HFFc6 (cell line): ENCODE results near the gene GLYATL2. TPM values are rescaled to one million over a fixed set of nuclear protein-coding genes. Genes with fewer than 3 reads are reported as not detected.

ENCODE experiments used
- DNase-seq: peaks from one replicate; pipeline ENCODE4 v3.0.0-alpha.2; 2018
- H3K27ac Mint-ChIP-seq: 2 replicates; pipeline ENCODE4 v1.8.0; 2020; ENCODE audit warnings: mild to moderate bottlenecking, mixed read lengths
- H3K27me3 Mint-ChIP-seq: 2 replicates; pipeline ENCODE4 v1.8.0; 2021; ENCODE audit warnings: mild to moderate bottlenecking, moderate library complexity, mixed read lengths; ENCODE audit not compliant: insufficient read depth
- H3K36me3 Mint-ChIP-seq: 2 replicates; pipeline ENCODE4 v1.8.0; 2021; ENCODE audit warnings: low read depth, mixed read lengths
- H3K4me1 Mint-ChIP-seq: 2 replicates; pipeline ENCODE4 v1.8.0; 2020; ENCODE audit warnings: low read depth, mixed read lengths
- H3K4me3 Mint-ChIP-seq: 2 replicates; pipeline ENCODE4 v1.8.0; 2020; ENCODE audit warnings: mild to moderate bottlenecking, moderate library complexity, mixed read lengths
- H3K9me3 Mint-ChIP-seq: 2 replicates; pipeline ENCODE4 v1.8.0; 2020; ENCODE audit warnings: mild to moderate bottlenecking, mixed read lengths
- CTCF ChIP-seq: fragments of 200-600 bp; sonication (generic); IDR thresholded peaks from 2 replicates; pipeline ENCODE4 v1.5.0; 2021; ENCODE audit warnings: antibody characterized with exemption, mild to moderate bottlenecking
- long read RNA-seq: library from polyadenylated mRNA; unstranded; transcript quantifications from one replicate; pipeline ENCODE4 v2.0.0, GENCODE V29; 2019
- total RNA-seq, 6 experiments: library from RNA; stranded (reverse); fragmentation: NEBNext Ultra II Directional; extraction: Animal tissue kit (Norgen Biotek cat#: 25700); gene quantifications; 2 replicates in 1 of 6; 3 replicates in 5 of 6; pipeline ENCODE4 v1.2.3, GENCODE V29; 2021

The GLYATL2 gene, protein sequence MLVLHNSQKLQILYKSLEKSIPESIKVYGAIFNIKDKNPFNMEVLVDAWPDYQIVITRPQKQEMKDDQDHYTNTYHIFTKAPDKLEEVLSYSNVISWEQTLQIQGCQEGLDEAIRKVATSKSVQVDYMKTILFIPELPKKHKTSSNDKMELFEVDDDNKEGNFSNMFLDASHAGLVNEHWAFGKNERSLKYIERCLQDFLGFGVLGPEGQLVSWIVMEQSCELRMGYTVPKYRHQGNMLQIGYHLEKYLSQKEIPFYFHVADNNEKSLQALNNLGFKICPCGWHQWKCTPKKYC
- total RNA-seq, result under 1 TPM in 4 of 6 experiments, not detected in 2; 0.12 to 0.75 (median 0.36) TPM
- long read RNA-seq, partial matches to known transcripts, result 0 of 3 reads
- long read RNA-seq, other reads (novel, unspliced or antisense), result 3 of 3 reads

DNA sequence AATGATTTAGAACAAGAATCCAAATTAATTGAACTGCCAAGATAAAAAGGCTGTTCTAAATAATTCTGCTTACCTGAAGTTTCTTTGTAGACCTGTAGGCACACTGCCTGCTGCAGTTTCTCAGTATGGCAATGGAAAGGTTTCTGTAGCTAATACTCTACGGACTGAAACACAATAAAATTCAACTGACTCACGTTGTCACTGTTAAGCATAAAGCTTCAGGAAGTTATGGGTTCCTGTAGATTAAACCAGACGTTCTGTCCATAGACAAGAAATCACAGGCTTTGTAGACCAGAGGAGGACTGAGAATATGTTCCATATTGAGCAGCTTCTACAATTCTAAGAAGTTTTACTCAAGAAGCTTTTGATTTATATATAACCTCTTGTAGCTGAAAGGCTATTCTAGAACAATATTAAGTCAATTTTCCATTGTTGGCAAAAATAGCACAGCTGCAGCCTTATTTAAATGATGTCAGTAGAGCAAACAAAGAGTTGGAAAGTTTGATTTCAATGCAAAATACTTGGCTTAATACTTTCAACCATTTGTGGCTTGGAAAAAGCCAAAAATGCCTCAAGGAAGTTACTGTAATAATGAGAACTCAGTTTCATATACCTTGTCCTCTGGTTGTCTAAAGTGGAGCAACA, at the start of gene GLYATL2:
GLYATL2 (minus strand) TSS at position 344 of the 645 bp plus-strand sequence. CDS start 5,092 bp downstream, outside the sequence.
- TF ChIP-seq CTCF, result no peak
- Mint-ChIP-seq H3K4me1 (no peaks in the 10 kb centered on the region), H3K27ac (no peak within 1 kb of the TSS), H3K27me3 (no peaks in the 10 kb centered on the region; the same call in 1 of the 2 replicates), H3K9me3 (no peaks in the 10 kb centered on the region), H3K36me3 (no peaks in the 10 kb centered on the region), H3K4me3 (no peak within 1 kb of the TSS)
- no peak for DNase-seq

- TF ChIP-seq CTCF, result no peak
- H3K4me1 Mint-ChIP-seq, result no peaks in the 10 kb centered on the region
- no peaks in the 10 kb centered on the region for H3K9me3 Mint-ChIP-seq
- no peak overlapping the region for H3K27ac Mint-ChIP-seq
- 0 out of 2 replicates have a peak, but pooled peaks cover 4% of the 10 kb centered on the region for H3K36me3 Mint-ChIP-seq
- DNase-seq, result no peak
- no peak overlapping the region for H3K4me3 Mint-ChIP-seq
- H3K27me3 Mint-ChIP-seq, result no peaks in the 10 kb centered on the region
Measured at GRCh38 chr11:58893899-58894298, 49.4 kb upstream of the GLYATL2 start.

DNA sequence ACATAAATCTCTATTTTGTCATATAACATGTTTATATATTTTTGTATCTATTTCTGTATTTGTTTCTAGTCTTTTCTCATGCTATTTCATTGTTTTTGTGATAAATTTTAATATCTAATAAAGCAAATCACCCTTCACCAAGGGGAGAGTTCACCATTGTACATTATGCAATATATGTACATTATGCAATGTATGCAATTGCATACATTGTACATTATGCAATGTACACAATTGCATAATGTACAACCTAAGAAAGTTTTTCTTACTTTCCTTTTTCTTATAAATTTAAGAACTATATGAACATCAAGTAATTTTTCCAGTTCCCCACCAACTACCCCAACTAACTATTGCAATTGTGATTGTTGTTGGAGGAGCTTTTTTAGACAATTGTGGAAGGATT, 44.1 kb upstream of the GLYATL2 start:
- DNase-seq, result no peak
- Mint-ChIP-seq H3K36me3 (peaks cover 14% of the 10 kb centered on the region), H3K9me3 (no peaks in the 10 kb centered on the region), H3K27ac (no peak overlapping the region), H3K27me3 (no peaks in the 10 kb centered on the region), H3K4me3 (no peak overlapping the region), H3K4me1 (no peaks in the 10 kb centered on the region)
- no peak for TF ChIP-seq CTCF

DNA sequence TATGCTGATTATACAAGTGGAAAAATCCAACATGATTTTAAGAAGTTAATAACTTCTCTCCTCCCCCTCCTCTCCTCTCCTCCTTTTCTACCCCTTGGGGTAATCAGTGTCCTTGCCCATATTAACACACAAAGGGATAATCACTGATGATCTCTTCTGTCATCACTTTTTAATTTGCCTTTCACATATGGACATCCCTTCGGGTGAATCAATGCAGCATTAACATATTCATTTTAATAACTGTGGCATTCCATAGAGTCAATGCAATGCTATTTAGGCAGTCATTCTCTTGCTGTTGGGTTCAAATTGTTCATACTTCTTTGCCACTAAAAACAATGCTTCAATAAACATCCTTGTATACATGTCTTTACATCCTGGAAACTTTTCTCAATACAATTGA, 42.9 kb upstream of the GLYATL2 start:
- Mint-ChIP-seq H3K9me3 (peaks cover 7% of the 10 kb centered on the region; the same call in 1 of the 2 replicates), H3K27me3 (no peaks in the 10 kb centered on the region), H3K36me3 (peaks cover 20% of the 10 kb centered on the region), H3K4me1 (no peaks in the 10 kb centered on the region), H3K4me3 (no peak overlapping the region), H3K27ac (no peak overlapping the region)
- no peak for DNase-seq
- no peak for TF ChIP-seq CTCF

GRCh38 chr11:58880625-58881024, 36.1 kb upstream of the GLYATL2 start:
- Mint-ChIP-seq H3K27ac (no peak overlapping the region), H3K4me1 (no peaks in the 10 kb centered on the region), H3K9me3 (peaks cover 26% of the 10 kb centered on the region), H3K27me3 (no peaks in the 10 kb centered on the region), H3K36me3 (peaks cover 46% of the 10 kb centered on the region), H3K4me3 (no peak overlapping the region)
- no peak for DNase-seq
- TF ChIP-seq CTCF, result no peak
